NCI-H1105 treated with DMSO at 0.1 percent for 48 hours (cell line): Measurements from ENCODE around the gene TAF11.
"Not testable (repeated sequence)": the region's sequence is repeated elsewhere in the genome, so short reads cannot be mapped to it uniquely, and the experiment has no call there.

Source experiments
- DNase-seq: peaks from one replicate; lab custom pipeline; 2025; lab: John Stamatoyannopoulos, UW

Gene TAF11

GRCh38 chr6:34865107-34865506 lies 22.7 kb downstream of the TAF11 start:
- DNase-seq: no peak

DNA sequence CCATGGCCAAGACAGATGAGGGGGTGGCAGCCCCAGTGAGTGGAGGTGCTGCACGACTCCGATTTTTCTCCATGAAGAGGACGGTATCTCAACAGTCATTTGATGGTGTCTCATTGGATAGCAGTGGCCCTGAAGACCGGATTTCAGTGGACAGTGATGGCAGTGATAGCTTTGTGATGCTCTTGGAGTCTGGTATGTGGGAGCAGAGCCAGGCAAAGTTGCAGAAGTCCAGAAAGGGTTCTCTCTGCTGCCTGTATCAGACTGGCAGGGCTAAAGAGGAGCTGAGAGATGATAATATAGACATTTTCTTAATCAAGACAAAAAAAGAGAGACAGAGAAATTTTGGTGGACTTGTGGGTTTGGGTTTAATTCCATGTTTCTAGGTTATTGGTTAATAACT lies 23.8 kb downstream of the TAF11 start:
- DNase-seq: no peak

GRCh38 chr6:34860776-34861175 lies 27.1 kb downstream of the TAF11 start:
- no peak for DNase-seq

DNA sequence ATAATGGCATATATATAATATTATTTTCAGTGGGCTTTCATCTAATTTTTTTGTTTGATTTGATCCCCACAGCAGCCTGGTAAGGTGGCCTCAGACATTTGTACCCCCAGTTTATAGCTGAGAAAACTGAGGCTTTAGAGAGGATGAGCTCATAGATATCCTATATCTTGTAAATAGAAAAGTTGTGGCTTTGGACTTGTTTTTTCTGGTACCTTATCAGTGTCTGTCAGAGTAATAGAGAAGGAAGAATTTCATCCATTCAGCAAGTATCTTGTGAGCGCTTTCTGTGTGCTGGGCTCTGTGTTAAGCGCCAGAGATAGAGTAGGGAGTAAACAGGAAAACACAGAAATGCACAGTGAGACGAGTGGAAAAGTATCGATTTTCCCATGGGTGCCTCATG lies 27.9 kb downstream of the TAF11 start:
- no peak for DNase-seq

GRCh38 chr6:34858681-34859080 lies 29.2 kb downstream of the TAF11 start:
- no peak for DNase-seq

- DNase-seq: no peak
Measured at GRCh38 chr6:34855463-34855862, 32.4 kb downstream of the TAF11 start.

DNA sequence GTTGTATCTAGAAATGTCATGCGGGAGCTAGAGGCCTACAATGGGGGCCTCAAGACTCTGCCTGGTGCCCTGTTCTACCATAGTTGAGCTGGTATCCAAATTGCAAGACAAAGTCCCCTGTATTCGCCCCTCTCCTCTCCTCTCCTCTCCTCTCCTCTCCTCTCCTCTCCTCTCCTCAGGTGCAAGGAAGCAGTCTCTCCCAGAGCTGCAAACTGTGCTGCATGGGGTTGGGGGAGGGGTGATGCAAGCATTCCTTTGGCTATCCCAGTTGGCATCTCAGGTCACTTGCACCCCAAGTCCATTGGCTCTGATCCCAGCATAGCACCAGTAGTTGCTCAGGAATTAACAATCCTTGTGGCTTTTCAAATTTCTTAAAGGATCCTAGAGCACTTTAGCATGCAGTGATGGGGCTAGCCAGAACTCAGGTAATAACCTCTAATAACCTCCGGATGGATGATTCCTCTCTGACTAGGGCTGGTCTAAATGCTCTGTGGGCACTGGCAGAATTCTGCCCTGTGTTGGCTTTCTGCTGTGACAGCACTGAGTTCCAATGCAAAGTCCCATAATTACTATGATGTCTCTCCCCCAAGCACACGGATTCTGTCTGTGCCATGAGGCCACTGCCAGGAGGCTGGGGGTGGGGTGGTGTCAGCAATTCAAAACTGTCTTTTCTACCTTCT lies 35.3 kb downstream of the TAF11 start:
- no peak for DNase-seq

DNA sequence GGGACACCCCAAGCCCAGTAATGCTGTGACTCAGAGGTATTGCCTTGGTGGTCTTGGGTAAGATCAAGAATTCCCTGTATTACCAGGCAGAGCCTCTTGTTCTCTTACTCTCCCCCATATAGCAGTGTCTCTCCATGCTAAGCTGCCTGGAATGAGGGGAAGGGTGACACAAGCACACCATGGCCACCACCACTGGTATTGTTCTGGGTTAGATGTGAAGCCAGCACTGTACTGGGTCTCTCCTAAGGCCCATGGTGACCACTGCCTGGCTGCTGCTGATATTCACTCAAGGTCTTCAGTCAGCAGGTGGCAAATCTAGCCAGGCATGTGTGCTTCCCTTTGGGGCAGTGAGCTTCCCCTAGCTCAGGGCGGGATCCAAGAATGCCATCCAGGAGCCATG lies 36.5 kb downstream of the TAF11 start:
- DNase-seq: no peak

DNA sequence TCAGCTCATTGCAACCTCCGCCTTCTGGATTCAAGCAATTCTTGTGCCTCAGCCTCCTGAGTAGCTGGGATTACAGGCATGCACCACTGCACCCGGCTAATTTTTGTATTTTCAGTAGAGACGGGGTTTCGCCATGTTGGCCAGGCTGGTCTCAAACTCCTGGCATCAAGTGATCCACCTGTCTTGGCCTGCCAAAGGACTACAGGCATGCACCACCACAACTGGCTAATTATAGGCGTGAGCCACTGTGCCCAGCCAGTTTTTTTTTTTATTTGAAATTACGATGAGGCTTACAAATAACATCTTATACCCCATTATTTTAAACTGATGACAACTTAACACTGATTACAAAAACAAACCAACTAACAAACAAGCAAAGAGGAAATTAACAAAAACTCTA lies 38.8 kb downstream of the TAF11 start:
- DNase-seq: not testable (repeated sequence)

GRCh38 chr6:34839666-34840352 lies 48.0 kb downstream of the TAF11 start:
- DNase-seq: no peak

GRCh38 chr6:34837528-34837927 lies 50.3 kb downstream of the TAF11 start:
- DNase-seq: no peak

DNA sequence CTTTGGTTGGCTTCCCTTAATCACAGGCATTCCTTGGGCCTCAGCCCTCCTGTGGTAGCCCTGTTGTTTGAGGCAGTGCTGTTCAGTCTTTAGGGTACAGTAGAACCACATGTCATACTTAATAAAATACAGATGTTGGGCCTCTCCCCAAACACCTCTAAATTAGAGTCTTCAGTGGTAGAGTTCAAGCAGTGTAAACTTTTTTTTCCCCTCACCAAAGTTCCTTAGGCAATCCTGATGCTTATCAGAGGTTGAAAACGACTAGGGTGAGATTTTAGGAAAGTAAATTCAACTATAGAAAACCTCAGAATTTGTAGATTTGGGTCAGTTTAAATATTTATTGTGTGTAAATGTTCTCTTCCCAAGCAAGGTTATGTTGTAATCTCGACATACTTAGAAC lies 51.4 kb downstream of the TAF11 start:
- no peak for DNase-seq

DNA sequence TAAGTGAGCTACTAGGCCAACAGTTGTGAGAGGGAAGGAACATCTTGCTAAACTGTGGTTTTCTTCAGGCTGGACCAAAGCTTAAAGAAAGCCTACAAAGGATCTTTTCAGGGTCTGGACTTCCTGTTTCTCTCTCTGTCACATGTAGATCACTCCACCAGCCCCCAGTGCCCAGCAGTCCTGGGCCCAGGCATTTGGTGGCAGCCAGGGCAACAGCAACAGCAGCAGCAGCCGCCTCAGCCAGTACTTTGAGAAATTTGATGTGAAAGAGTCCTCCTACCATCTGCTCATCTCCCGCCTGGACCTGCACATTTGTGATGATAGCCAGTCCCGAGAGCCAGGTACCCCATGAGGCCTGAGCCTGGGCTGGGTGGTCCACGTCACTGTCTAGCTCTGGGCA lies 51.8 kb downstream of the TAF11 start:
- DNase-seq: no peak

GRCh38 chr6:34834789-34835518 lies 52.9 kb downstream of the TAF11 start:
- no peak for DNase-seq

GRCh38 chr6:34832942-34833341 lies 54.9 kb downstream of the TAF11 start:
- DNase-seq: no peak

- DNase-seq: no peak
Measured at GRCh38 chr6:34829137-34829536, 58.7 kb downstream of the TAF11 start.
